ENCODE measurements around the gene DOCK4. TPM values are rescaled to one million over a fixed set of nuclear protein-coding genes. Genes with fewer than 3 reads are reported as not detected.

The DOCK4 gene
- total and polyA plus RNA-seq, 10 of the 15 experiments (the other 5 are each of a cell fraction or from before 2014, with no cell fraction given): 0.03 to 0.73 (median 0.38) TPM

DNA sequence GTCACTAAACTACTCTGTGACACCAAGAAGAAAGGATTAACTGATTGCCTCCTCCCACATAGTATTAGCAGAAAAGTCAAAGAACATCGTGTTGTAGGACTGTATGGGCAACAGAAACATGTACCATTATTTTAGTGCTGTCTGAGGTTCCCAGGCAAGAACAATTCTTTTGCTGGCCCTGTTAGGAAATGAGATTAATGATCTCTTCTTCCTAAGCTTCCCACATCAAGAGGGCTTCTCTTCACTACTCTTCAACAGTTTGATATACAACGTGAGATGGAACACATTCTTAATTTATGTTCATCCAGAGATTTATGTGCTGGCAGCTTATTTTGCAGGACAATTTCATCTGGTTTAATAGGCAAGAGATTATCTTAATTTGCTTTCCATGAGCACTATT, 219.6 kb downstream of the DOCK4 start:
- DNase-seq (ENCODE audit: low read depth, low spot score) (no peak), FAIRE-seq (no peak), ATAC-seq (no peak)
- no TSS peak for BruUV-seq (replicated peaks)
- H3K27ac ChIP-seq (ENCODE audit: control insufficient read depth, insufficient read depth): no peak overlapping the region
- POLR2A ChIA-PET: no interaction called here
- no peak overlapping the region for H3K4me3 ChIP-seq
- H3K4me1 ChIP-seq (ENCODE audit: control insufficient read depth, insufficient read depth, low read length): no peaks in the 10 kb centered on the region
- H2AFZ ChIP-seq (ENCODE audit: control insufficient read depth, low read depth, low read length): no peak overlapping the region
- in situ Hi-C loops (cut with MboI) (no loop called here), intact Hi-C loops (cut with micrococcal nuclease; ENCODE audit: unreplicated experiment) (no loop called here)
- no peaks in the 10 kb centered on the region for H3K79me2 ChIP-seq (ENCODE audit: control insufficient read depth, insufficient read depth, low read length)
- no peak overlapping the region for H3K4me2 ChIP-seq (ENCODE audit: control insufficient read depth, insufficient read depth)
- no peak overlapping the region for H3K9ac ChIP-seq (ENCODE audit: control insufficient read depth, insufficient read depth, low read length)
- SMC1A ChIA-PET (ENCODE audit: uncharacterized antibody, unreplicated experiment): no interaction called here
- no peaks in the 10 kb centered on the region for H3K27me3 ChIP-seq (replicated peaks in 1 of 2; ENCODE audit: control insufficient read depth in 2 of 2, insufficient read depth in 2 of 2, low read length in 1 of 2)
- H4K20me1 ChIP-seq (ENCODE audit: control insufficient read depth, insufficient read depth): no peaks in the 10 kb centered on the region
- TF ChIP-seq CEBPB (IDR thresholded peaks at IDR 0.05; ENCODE audit: borderline replicate concordance in 1 of 2, low read depth in 2 of 2, low read length in 2 of 2): no peak
- TF ChIP-seq MYB (IDR thresholded peaks at IDR 0.05; ENCODE audit: borderline replicate concordance, low read depth, low read length): no peak
- TF ChIP-seq SPI1 (IDR thresholded peaks at IDR 0.05; ENCODE audit: borderline replicate concordance, insufficient read depth, low read depth, low read length): no peak
- no peak for TF ChIP-seq TBL1XR1 (IDR thresholded peaks at IDR 0.05; ENCODE audit: low read depth, low read length)
- TF ChIP-seq CREB1 (IDR thresholded peaks at IDR 0.05; ENCODE audit: low read depth): no peak
- TF ChIP-seq RELA (IDR thresholded peaks at IDR 0.05; ENCODE audit: borderline replicate concordance, partially characterized antibody): no peak
- TF ChIP-seq HDAC2 (IDR thresholded peaks at IDR 0.05): no peak
- CTCF ChIA-PET: no interaction called here
- no peaks in the 10 kb centered on the region for H3K36me3 ChIP-seq (ENCODE audit: control insufficient read depth in 2 of 2, insufficient read depth in 2 of 2, low read length in 1 of 2)
- RAD21 ChIA-PET (ENCODE audit: unreplicated experiment): no interaction called here
- H3K9me3 ChIP-seq (replicated peaks; ENCODE audit: control insufficient read depth, insufficient read depth, low read length): no peaks in the 10 kb centered on the region
- 0% methylated on average over 2 of the region's 2 CpGs for WGBS (ENCODE audit: insufficient coverage, insufficient replicate concordance, low lambda C conversion rate, missing lambda C conversion rate)

DNA sequence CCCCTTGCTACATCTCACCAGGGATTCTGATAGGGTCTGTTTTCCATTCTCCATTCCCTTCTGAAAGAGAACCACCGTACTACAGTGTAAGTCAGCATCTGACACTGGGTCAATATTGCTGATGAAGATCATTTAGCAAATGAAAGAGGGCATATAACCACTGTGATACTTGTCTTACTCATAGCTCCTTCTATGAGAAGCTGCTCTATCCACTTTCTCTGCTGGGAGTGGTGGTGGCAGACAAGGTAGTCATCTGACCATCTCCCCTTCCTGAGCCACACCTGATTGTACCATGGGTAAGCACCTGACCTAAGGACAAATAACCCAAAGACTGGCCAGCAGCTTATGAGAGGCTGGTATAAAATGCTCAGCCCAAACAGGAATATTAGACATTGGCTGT, 220.4 kb downstream of the DOCK4 start:
- no peak for ATAC-seq
- Histone ChIP-seq H3K4me2 (ENCODE audit: control insufficient read depth, insufficient read depth) (no peak overlapping the region), H3K79me2 (ENCODE audit: control insufficient read depth, insufficient read depth, low read length) (no peaks in the 10 kb centered on the region), H3K4me3 (no peak overlapping the region), H3K36me3 (ENCODE audit: control insufficient read depth in 2 of 2, insufficient read depth in 2 of 2, low read length in 1 of 2) (no peaks in the 10 kb centered on the region), H3K27me3 (replicated peaks in 1 of 2; ENCODE audit: control insufficient read depth in 2 of 2, insufficient read depth in 2 of 2, low read length in 1 of 2) (no peaks in the 10 kb centered on the region), H3K9ac (ENCODE audit: control insufficient read depth, insufficient read depth, low read length) (no peak overlapping the region), H4K20me1 (ENCODE audit: control insufficient read depth, insufficient read depth) (no peaks in the 10 kb centered on the region), H2AFZ (ENCODE audit: control insufficient read depth, low read depth, low read length) (no peak overlapping the region), H3K9me3 (replicated peaks; ENCODE audit: control insufficient read depth, insufficient read depth, low read length) (no peaks in the 10 kb centered on the region), H3K4me1 (ENCODE audit: control insufficient read depth, insufficient read depth, low read length) (no peaks in the 10 kb centered on the region), H3K27ac (ENCODE audit: control insufficient read depth, insufficient read depth) (no peak overlapping the region)
- ChIA-PET POLR2A (no interaction called here), RAD21 (ENCODE audit: unreplicated experiment) (no interaction called here), SMC1A (ENCODE audit: uncharacterized antibody, unreplicated experiment) (no interaction called here), CTCF (no interaction called here)
- FAIRE-seq: no peak
- intact Hi-C loops (cut with micrococcal nuclease; ENCODE audit: unreplicated experiment): no loop called here
- DNase-seq (ENCODE audit: low read depth, low spot score): no peak
- WGBS (ENCODE audit: insufficient coverage, insufficient replicate concordance, low lambda C conversion rate, missing lambda C conversion rate): 96% methylated on average over 1 of the region's 1 CpG
- in situ Hi-C loops (cut with MboI): no loop called here
- BruUV-seq (replicated peaks): no TSS peak
- TF ChIP-seq MTA2 (IDR thresholded peaks at IDR 0.05; ENCODE audit: low read depth) (no peak), NR2C2 (IDR thresholded peaks at IDR 0.05; ENCODE audit: borderline replicate concordance, control insufficient read depth, insufficient read length, low read depth) (no peak), SIX5 (IDR thresholded peaks at IDR 0.05; ENCODE audit: low read depth, low read length, severe bottlenecking) (no peak), WRNIP1 (IDR thresholded peaks at IDR 0.05; ENCODE audit: borderline replicate concordance, low read depth, low read length) (no peak), MYC (IDR thresholded peaks at IDR 0.05; ENCODE audit: insufficient read depth, insufficient read length, insufficient replicate concordance, low read length, severe bottlenecking) (no peak), ZBED1 (IDR thresholded peaks at IDR 0.05; ENCODE audit: borderline replicate concordance) (no peak), SIN3A (IDR thresholded peaks at IDR 0.05; ENCODE audit: low read depth, low read length) (no peak), STAT3 (IDR thresholded peaks at IDR 0.05; ENCODE audit: low read depth, low read length) (no peak), FOXM1 (IDR thresholded peaks at IDR 0.05; ENCODE audit: low read depth, low read length) (no peak), GATAD2B (conservative IDR thresholded peaks at IDR 0.05; ENCODE audit: low read depth) (no peak)
- TF ChIP-seq, protein P1, sequence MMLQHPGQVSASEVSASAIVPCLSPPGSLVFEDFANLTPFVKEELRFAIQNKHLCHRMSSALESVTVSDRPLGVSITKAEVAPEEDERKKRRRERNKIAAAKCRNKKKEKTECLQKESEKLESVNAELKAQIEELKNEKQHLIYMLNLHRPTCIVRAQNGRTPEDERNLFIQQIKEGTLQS (IDR thresholded peaks at IDR 0.05; ENCODE audit: borderline replicate concordance, extremely low read depth, low read depth, low read length): no peak
- TF ChIP-seq, protein P2, sequence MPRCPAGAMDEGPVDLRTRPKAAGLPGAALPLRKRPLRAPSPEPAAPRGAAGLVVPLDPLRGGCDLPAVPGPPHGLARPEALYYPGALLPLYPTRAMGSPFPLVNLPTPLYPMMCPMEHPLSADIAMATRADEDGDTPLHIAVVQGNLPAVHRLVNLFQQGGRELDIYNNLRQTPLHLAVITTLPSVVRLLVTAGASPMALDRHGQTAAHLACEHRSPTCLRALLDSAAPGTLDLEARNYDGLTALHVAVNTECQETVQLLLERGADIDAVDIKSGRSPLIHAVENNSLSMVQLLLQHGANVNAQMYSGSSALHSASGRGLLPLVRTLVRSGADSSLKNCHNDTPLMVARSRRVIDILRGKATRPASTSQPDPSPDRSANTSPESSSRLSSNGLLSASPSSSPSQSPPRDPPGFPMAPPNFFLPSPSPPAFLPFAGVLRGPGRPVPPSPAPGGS (IDR thresholded peaks at IDR 0.05; ENCODE audit: borderline replicate concordance, insufficient read depth, low read depth, low read length, poor library complexity, severe bottlenecking): no peak
